NCI-H1436 (cell line): ENCODE data around the gene PUSL1.

ENCODE experiments used
- DNase-seq: peaks from one replicate; lab custom pipeline; 2025; lab: John Stamatoyannopoulos, UW

PUSL1 gene

DNA sequence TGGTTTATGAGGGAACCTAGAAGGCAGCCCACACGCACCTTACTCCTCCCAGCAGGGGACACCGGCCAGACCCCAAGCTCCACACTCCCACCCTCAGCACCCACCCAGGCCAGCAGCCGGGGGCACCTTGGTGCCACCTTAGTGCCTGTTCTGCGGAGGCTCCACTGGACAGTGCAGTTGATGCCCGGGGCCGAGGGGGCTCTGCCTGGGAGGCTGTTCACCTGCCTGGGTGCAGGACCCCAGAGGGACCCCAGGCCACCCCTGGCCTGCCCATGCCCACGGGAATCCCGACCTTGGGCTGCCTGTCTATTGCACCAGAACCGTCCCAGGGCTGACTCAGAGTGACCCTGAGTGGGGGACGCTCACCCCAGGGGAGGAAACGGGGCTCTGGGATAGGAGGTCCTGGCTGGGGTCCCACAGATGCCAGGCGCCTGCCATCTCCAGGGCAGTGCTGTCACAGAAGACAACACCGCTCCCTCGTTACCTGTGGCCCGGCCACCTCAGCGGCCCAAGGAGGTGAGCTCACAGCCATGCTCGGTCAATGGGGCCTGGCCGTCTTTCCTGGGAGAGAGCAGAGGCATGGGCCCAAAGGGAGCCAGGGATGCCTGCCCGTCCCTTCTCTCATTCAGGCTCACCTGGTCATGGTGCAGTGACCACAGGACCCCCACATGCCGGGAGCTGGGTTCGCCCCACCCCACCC lies 27.5 kb upstream of the PUSL1 start:
- no peak for DNase-seq

DNA sequence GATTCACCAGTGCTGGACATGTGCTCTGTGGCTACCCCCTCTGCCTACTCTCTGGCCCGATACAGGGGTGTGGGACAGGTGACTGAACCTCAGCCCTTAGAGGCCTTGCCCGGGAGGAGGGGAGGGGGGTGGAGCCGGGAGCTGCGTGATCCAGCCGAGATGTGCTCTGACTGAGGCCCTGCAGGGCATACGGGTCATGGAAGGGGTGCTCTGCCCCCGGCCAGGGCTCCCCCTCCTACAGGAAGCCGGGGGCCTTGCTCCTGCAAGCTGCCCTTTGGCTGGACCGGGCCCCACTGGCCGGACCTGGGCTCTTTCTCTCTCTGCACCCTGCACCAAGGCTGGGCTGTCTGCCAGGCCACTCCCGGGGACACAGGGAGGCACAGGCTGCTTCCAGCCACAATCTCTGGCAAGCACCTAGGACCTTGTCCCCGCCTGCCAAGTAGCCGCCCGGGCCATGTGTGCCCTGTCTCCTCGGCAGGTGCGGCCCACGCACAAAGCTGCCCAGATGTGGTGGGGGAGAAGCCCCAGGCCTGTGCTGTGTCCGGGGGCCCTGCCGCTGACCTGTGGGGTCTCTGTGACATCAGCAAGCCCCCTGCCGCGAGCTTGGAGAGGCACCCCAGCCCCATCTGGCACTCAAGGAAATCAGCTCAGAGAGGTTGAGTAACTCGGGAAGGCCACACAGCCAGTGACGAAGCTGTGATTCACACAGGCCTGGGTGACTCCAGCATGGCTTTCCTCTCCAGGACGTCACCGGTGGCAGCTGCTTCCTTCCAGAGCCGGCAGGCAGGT lies 26.7 kb upstream of the PUSL1 start:
- DNase-seq, result no peak

DNA sequence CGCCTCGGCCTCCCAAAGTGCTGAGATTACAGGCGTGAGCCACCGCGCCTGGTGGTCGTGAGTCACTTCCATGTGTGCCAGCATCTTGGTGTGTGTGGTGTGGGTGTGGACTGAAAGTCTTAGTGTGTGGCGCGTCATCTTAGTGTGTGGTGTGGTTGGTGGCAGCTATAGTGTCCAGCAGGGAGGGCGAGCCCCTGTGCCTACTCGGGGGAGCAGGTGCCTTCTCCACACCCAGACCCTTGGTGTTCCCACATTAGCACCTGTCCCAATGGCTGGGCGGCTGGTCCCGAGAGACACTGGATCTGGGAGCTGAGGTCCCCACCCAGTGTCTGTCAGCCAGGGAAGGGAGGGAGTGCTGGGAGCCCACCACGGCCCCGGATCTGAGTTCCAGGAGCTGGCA lies 25.4 kb upstream of the PUSL1 start:
- DNase-seq, result no peak

DNA sequence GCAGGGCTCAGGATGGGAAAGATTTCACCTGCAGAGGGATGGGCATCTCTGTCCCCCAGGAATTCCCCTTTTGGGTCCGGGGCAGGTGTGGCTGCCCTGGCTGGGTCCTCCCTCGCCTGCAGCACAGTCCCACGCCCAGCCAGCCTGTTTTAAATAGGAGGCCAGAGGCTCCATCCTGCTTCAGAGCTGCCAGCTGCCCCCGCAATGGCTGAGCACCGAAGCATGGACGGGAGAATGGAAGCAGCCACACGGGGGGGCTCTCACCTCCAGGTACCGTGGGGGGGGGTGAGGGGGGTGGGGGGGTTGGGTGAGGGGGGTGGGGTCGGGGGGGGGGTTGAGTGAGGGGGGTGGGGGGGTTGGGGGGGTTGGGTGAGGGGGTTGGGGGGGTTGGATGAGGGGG lies 24.6 kb upstream of the PUSL1 start:
- no peak for DNase-seq

DNA sequence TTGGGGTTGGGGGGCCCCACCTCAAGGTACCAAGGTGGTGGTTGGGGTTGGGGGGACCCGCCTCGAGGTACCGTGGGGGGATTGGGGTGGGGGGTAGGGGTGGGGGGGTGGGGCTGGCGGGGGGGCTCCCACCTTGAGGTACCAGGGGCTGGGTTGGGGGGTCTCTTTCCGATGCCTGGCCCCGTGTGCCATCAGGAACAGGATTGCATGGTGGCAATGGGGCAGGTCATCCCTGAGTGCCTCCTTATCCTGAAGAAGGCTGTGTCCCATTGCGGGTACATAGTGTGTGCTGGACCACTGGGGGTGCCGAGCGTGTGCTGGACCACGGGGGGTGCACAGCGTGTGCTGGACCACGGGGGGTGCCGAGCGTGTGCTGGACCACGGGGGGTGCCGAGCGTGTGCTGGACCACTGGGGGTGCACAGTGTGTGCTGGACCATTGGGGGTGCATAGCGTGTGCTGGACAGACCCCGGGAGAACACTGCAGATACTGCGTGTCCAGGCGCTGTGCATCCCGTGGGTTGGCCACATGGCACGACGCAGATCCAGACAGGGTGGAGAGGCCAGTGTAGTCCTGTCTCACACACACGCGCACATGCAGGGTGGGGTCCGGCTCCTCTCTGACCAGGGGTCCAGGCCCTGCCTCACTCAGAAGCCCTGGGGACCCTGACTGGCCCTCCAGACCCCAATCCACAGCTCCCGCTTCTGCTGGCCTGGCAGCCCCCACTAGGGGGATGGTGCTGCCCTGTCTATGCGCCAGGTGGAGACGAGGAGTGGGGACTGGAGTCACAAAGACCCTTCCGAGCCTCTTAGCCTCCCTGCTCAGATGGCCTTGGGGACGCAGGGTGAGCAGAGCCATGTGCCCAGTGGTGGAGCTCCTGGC lies 23.9 kb upstream of the PUSL1 start:
- DNase-seq, result no peak

DNA sequence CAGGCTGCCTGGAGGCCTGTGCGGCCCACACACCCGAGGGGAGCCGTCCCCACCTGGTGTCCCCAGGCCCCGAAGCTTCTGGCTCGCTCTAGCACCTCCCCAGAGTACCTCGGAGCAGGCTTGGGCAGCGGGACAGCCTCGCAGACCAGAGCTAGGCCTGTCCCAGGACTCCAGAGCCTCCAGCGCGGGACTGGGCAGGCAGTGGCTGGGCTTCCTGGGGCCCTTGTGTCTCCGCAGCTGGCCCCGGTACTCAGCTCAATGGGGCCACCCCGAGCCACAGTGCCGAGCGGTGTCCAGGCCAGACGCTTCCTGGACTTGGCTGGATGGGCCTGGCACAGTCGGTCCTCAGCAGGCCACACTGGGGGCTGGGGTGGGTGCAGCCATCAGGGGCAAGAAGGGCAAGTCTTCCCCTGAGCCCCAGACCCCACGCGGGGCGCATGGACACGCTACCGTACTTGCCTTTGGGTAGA lies 23.3 kb upstream of the PUSL1 start:
- no peak for DNase-seq

DNA sequence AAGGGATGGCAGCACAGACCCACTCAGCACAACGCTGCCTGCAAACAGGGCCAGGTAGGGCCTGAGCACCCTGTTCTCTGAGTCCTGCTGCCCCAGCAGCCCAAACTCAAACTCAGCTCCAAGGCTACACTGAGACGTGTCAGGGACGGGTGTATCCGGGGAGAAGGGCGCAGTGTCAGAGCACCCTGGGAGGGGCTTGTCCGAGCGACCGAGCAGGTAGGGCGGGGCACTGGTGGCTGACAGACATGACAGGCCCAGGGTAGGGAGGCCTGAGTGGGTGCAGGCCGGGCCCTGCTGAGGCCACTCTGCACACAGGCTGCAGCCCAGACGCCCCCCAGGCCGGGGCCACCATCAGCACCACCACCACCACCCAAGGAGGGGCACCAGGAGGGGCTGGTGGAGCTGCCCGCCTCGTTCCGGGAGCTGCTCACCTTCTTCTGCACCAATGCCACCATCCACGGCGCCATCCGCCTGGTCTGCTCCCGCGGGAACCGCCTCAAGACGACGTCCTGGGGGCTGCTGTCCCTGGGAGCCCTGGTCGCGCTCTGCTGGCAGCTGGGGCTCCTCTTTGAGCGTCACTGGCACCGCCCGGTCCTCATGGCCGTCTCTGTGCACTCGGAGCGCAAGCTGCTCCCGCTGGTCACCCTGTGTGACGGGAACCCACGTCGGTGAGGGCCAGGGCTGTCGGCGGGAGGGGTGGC lies 22.6 kb upstream of the PUSL1 start:
- no peak for DNase-seq

DNA sequence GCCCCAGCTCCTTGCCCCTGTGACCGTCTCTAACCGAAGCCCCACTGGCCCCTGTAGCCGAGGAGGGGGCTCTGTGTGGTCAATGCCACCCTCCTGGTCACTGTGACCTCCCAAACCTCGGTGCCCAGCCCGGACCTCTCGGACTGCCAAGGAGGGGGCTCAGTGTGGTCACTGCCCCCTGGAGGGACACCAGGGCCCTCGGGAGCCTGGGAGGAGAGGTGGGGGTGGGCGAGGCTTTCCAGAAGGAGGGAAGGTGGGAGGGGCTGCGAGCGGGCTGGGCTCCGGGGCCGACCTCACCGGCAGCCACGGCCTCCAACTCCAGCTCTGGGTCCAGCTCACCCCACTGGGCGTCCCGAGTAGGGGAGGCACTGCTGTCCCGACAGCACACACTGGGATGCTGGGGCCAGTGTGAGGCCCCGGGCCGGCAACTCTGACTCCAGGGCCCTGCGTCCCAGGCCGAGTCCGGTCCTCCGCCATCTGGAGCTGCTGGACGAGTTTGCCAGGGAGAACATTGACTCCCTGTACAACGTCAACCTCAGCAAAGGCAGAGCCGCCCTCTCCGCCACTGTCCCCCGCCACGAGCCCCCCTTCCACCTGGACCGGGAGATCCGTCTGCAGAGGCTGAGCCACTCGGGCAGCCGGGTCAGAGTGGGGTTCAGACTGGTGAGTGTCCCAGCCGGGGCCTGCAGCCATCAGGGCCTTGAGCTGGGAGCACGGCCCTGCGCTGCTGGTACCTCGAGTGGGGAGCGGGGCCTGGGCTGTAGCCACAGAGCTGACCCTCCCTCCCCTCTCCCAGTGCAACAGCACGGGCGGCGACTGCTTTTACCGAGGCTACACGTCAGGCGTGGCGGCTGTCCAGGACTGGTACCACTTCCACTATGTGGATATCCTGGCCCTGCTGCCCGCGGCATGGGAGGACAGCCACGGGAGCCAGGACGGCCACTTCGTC lies 21.8 kb upstream of the PUSL1 start:
- no peak for DNase-seq

DNA sequence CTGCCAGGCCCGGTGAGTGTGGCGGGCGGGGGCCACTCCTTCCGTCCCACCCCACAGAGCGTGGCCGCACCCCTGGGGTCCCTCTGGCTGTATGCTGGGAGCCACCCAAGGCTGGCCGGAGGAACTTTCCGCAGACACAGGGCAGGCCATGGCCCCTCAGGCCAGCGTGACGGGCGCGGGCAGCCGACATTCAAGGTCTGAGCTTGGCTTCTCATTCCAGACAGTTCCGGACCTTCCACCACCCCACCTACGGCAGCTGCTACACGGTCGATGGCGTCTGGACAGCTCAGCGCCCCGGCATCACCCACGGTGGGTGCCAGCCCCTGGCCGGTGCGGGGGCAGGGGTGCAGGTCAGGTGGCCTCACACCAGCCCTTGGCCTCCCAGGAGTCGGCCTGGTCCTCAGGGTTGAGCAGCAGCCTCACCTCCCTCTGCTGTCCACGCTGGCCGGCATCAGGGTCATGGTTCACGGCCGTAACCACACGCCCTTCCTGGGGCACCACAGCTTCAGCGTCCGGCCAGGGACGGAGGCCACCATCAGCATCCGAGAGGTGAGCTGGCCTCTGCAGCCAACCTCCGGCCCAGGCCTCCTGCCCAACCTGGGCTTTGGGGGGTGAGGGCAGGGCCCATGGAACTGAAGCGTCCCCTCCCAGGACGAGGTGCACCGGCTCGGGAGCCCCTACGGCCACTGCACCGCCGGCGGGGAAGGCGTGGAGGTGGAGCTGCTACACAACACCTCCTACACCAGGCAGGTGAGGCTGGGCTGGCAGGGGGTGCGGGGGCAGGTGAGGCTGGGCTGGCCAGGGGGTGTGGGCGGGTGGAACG lies 20.9 kb upstream of the PUSL1 start:
- no peak for DNase-seq

DNA sequence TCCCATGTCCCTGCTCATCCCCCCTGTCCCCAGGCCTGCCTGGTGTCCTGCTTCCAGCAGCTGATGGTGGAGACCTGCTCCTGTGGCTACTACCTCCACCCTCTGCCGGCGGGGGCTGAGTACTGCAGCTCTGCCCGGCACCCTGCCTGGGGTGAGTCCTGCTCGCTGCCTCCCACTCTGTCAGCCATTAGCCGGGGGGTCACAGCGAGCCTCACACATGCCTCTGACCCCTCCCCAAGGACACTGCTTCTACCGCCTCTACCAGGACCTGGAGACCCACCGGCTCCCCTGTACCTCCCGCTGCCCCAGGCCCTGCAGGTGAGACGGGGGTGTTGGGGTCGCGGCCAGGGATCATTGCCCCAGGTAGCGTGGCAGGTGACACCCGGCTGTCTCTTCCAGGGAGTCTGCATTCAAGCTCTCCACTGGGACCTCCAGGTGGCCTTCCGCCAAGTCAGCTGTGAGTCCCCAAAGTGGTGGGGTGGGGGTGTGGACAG lies 18.1 kb upstream of the PUSL1 start:
- DNase-seq, result peak; percentile 64

DNA sequence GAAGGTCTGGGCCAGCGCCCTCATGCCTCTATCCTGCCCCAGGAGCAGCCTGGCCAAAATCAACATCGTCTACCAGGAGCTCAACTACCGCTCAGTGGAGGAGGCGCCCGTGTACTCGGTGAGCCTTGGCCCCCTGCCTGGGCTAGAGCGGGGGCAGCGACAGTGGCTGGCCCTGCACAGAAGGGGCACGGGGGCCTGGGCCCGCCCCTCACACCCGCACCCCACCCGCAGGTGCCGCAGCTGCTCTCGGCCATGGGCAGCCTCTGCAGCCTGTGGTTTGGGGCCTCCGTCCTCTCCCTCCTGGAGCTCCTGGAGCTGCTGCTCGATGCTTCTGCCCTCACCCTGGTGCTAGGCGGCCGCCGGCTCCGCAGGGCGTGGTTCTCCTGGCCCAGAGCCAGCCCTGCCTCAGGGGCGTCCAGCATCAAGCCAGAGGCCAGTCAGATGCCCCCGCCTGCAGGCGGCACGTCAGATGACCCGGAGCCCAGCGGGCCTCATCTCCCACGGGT lies 17.3 kb upstream of the PUSL1 start:
- DNase-seq, result no peak

DNA sequence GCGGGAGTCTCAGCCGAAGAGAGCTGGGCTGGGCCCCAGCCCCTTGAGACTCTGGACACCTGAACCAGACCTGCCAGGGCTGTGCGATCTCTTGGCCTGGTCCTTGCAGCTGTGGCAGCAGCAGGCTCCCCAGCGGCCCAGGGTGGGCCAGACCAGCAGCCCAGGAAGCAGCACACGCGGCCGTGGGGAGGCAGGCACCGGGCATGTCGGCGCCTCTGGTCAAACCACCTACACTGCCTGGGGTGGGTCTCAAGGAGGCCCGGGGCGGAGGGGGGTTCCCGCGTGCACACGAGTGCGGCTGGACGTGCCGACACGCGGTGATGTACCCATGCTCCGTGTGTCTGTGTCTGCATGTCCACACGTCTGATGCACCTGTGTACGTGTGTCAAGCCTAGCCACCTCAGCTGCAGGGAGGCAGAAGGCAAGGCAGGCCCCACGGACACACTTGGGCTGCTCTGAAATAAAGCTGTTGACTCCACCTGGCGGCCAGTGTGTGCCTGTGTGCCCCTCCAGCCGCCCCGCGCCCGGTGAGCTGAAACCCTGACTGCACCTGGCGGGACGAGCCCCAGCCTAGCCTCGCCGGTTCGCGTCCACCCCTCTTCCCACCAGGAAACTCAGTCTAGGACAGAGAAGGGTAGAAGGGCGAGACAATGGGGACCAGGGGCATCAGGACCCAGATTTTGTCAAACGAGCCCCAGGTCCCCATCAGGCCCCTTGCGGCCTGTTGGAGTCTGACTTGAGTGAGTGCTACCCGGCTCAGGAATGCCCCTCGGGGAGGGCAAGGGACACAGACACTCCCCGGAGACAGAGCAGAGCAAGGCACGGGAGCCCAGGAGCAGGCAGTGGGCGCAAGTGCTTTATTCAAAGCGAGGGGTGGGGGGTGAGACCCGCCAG lies 16.6 kb upstream of the PUSL1 start:
- peak; percentile 81 for DNase-seq

DNA sequence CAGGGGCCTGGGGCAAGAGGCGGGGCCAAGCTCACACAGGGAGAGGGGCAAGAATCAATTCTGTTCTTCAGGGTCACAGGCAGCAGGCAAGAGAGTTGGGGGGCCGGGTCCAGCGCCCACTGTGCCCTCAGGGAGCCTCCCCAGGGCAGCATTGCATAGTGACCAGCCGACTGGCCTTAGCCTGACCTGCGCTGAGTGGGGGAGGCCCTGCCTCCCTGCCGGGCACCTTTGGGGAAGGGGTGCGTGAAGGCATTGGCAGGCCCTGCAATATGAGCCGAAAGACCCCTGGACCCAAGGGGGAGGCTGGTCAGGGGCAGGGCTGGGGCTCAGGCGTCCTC lies 16.0 kb upstream of the PUSL1 start:
- DNase-seq, result no peak

DNA sequence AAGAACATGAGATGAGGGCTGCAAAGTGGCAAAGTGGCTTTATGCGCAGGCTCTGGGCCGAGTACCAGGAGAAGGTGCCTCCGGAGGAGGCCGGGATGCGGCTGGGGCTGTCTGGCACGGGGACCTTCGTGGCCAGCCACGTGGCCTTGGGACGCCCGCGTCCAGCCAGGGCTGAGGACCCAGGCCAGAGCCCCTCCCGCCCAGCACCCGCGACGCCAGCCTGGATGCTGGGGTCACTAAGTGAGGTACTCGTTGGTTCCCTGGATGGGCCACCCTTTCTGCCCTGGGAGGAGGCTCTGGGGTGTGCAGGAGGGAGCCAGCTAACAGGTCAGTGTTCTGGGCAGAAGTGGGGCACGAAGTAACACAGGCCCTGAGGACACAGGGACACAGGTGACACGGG lies 15.5 kb upstream of the PUSL1 start:
- DNase-seq, result no peak

DNA sequence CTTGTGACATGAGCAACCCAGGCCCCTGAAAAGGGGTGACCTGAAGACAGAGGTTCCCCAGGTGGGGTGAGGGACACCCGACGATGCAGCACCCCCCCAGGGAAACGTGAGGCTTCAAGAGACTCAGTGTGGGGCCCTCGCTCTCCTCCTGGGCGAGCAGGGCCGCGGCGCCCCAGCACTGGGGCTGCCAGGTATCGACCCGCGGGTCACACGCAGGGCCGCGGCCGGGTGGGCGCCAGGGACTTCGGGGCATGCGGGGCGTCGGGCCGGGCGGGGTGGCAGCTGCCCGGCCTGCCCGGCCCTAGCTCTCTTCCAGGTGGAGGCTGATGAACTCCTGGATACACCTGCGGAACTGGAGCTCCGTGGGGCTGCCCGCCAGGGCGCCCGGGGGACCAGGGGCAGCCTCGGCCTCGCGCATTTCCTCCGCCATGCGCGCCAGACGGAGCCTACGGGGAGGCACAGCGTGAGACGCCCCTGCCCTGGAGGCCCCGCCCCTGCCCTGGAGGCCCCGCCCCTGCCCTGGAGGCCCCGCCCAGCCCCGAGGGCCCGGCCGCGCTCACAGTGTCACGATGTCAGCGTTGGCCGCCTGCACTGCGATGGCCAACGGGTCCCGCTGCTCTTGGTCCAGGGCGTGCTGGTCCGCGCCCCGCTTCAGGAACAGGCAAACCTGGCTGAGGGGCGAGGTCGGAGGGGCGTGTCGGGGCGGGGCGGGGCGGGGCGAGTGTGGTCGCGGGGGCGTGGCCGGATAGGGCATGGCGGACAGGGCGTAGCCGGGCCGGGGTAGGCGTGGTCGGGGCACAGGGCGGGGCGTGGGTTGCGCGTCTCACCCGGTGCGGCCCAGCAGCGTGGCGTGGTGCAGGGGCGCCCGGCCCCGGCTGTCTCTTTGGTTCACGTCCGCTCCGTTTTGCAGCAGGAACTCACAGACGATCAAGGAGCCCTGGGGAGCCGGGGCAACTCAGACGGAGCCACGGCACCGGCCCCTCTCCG lies 14.8 kb upstream of the PUSL1 start:
- no peak for DNase-seq

DNA sequence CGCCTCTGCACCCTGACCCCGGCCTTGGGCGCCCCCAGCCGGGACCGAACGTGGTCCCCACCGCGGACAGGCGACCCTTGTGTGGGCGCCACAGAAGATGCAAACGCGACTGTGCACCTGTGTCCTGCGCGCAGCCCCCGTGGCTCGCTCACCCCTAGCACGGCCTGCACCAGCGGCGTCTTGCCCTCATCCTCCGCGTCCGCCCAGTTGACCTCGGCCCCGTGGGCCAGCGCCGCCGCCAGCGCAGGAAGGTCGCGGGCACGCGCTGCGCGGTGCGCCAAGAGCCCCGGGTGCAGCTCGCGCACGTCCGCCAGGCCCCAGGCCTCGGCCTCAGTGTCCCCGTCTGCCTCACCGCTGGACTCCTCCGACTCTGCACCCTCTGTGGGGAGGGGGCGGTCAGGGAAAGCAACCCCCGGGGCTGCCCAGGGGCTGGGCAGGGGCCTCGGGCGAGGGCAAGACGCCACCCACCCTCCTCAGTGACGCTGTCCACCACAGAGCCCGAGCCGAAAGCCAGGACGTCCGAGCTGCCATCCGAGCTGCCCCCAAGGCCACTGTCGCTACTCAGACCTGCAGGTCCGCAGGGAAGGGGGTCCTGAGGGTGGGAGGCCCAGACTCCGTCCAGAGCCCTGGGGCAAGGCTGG lies 14.0 kb upstream of the PUSL1 start:
- DNase-seq, result no peak
